ENCODE data around the gene MRPL22.
"Not testable (repeated sequence)": the region's sequence is repeated elsewhere in the genome, so short reads cannot be mapped to it uniquely, and the experiment has no call there.

MRPL22 gene

DNA sequence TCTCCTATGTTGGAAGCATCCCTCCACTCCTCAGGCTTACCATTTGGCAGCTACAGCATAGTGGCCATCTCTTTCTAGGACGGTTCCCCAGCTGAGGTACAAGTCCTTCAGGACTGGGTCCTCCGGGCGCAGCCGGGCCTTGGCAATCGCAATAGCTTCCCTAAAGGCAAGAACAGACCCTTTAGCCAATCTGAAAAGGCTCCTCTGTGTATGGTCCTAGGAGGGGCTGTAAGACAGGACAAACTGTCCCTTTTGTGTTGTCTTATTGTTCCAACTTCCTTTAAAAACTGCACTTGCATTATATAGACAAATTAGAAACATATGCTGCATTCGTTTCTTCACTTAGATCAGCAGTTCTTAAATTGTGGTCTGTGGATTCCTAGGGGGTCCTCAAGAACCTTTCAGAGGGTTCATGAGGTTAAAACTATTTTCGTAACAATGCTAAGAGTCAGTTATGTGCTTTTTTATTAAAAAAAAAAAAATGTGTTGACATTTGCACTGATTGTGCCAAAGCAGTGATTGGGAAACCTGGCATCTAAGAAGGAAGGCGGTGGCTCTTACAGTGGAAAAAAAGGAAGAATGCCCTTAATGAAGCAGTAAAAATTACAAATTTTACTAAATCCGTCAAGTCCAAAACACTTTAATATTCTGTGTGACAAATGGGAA, 41.6 kb upstream of the MRPL22 start:
- POLR2A ChIA-PET = no interaction called here
- no peak for DNase-seq (ENCODE audit: extremely low spot score)
- no peak for TF ChIP-seq CTCF (IDR thresholded peaks at IDR 0.05; ENCODE audit: control extremely low read depth, extremely low read depth, low read depth, missing control alignments)
- CTCF ChIA-PET = interaction anchor here (1.2 kb wide), 1 partner anchor 9 kb away, joined by 3 read pairs; no protein-coding TSS in a partner anchor

DNA sequence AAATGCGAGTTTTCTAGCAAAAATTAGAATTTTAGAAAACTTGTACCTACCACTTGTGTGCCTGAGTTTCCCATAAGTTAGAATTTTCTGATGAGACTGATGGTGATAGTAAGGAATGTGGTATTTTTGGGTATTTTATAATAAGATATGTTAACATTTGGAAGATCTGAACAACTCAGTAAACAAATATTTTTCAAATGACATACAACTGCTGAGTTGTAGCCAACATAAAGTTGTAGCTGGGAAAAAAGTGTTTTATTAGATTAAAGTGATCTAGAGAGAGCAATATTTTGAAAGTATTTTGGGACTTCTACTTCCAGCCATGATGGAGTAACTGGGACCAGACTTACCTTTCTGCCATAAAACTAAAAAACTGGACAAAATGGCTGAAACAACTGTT, 40.8 kb upstream of the MRPL22 start:
- TF ChIP-seq CTCF (IDR thresholded peaks at IDR 0.05; ENCODE audit: control extremely low read depth, extremely low read depth, low read depth, missing control alignments) = no peak
- ChIA-PET CTCF (interaction anchor here (1.2 kb wide), 1 partner anchor 9 kb away, joined by 3 read pairs; no protein-coding TSS in a partner anchor), POLR2A (no interaction called here)
- DNase-seq (ENCODE audit: extremely low spot score) = no peak

DNA sequence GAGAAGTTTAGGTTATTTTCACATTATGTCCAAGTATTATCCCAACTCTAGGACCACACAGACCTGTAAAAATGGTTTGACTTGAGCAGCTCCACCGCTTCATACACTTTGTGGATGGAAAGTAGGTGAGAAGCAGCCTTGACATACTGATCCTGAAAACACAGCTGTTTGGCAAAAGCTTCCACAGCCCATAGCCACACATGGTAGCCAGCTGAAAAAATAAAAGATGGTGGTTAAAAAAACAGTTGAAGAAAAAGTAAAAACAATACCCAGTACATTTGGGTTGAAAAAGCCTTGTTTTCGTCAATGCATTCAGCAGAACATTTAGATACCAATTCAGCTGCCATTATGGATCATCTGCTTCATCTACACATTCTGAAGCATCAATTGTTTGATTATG, 39.6 kb upstream of the MRPL22 start:
- POLR2A ChIA-PET = no interaction called here
- CTCF ChIA-PET = no interaction called here
- no peak for DNase-seq (ENCODE audit: extremely low spot score)

DNA sequence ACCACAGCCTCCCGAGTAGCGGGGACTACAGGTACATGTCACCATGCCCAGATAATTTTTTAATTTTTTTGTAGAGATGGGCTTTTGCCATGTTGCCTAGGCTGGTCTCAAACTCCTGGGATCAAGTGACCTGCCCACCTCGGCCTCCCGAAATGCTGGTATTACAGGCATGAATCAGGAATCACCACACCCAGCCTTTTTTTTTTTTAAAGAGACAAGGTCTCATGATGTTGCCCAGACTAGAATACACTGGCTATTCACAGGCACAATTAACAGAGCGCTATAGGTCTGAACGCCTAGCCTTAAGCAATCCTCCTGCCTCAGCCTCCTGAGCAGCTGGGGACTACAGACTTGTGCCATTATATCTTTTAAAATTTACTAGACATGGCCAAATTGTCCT, 39.0 kb upstream of the MRPL22 start:
- no peak for DNase-seq (ENCODE audit: extremely low spot score)
- no peak for TF ChIP-seq CTCF (IDR thresholded peaks at IDR 0.05; ENCODE audit: control extremely low read depth, extremely low read depth, low read depth, missing control alignments)
- POLR2A ChIA-PET = no interaction called here
- CTCF ChIA-PET = interaction anchor here (0.9 to 1.4 kb wide), 2 partner anchors 10 to 15 kb away, joined by 3 to 4 read pairs; no protein-coding TSS in a partner anchor

More for the DNA sequence above, 39.6 kb upstream of the MRPL22 start:
- no peak for TF ChIP-seq CTCF (IDR thresholded peaks at IDR 0.05; ENCODE audit: control extremely low read depth, extremely low read depth, low read depth, missing control alignments)

DNA sequence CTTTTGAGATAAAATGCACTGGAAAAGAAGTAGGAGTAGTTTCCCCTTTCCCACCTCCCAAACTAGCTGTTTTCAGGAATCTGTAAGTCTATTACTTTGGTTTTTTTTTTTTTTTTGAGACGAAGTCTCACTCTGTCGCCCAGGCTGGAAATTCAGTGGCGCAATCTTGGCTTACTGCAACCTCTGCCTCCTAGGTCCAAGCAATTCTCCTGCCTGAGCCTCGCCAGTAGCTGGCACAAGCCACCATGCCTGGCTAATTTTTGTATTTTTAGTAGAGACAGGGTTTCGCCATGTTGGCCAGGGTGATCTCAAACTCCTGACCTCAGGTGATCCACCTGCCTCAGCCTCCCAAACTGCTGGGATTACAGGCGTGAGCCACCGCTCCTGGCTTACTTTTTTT, 35.3 kb upstream of the MRPL22 start:
- ChIA-PET POLR2A (interaction anchor here (0.6 kb wide), 1 partner anchor 47 kb away, joined by 3 read pairs; the partner anchor contains the start of gene CNOT8), CTCF (interaction anchor here (1.0 kb wide), 1 partner anchor 12 kb away, joined by 3 read pairs; no protein-coding TSS in a partner anchor)
- DNase-seq (ENCODE audit: extremely low spot score) = not testable (repeated sequence)

DNA sequence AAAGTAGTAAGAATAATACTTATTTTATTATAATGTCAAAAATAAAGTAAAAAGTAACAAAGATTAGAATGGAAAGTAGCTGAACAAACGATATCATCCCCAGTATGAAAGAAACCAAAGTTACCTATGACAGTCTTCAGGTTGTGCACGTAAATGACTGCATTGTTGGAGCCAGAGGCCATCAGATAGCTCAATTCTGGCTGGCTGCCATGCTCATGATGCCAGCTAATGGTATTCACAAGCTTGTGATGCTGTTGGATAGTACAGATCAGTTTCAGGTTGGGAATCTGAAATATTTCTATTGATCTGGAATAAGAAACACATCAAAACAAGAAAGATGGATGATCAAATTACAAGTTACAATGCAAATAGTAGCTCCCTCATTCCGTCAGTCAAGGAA, 24.0 kb upstream of the MRPL22 start:
- no peak for DNase-seq (ENCODE audit: extremely low spot score)
- CTCF ChIA-PET = interaction anchor here (1.0 to 3.7 kb wide), 9 partner anchors 11 to 267 kb away, joined by 3 to 11 read pairs (median 4); no protein-coding TSS in a partner anchor
- POLR2A ChIA-PET = no interaction called here
- TF ChIP-seq CTCF (IDR thresholded peaks at IDR 0.05; ENCODE audit: control extremely low read depth, extremely low read depth, low read depth, missing control alignments) = no peak

DNA sequence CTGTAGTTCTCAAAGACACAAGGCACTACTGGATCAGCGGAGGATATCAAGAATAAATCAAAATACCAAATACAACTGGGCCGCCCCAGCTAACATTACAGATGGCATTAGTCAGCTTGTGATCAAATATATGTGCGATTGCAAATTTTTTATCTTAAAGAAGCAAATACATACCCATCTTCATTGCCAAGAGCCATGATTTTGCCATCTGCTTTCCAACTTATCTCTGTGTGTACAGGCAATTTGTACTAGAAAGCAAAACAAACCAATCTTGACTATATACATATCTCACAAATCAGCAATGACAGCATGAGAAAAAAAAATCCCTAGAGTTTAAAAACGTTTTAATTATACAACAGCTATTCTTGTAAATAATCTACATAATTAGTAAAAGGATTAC, 23.1 kb upstream of the MRPL22 start:
- no peak for TF ChIP-seq CTCF (IDR thresholded peaks at IDR 0.05; ENCODE audit: control extremely low read depth, extremely low read depth, low read depth, missing control alignments)
- POLR2A ChIA-PET = no interaction called here
- no peak for DNase-seq (ENCODE audit: extremely low spot score)
- CTCF ChIA-PET = interaction anchor here (1.0 to 3.7 kb wide), 8 partner anchors 9 to 50 kb away, joined by 3 to 11 read pairs (median 3); no protein-coding TSS in a partner anchor

Measured in GM10248 (cell line).